CD14-positive monocyte (primary cell): ENCODE data around the gene BAD. TPM values are rescaled to one million over a fixed set of nuclear protein-coding genes. Genes with fewer than 3 reads are reported as not detected.

Experiments
- DNase-seq, 3 donors: peaks; one replicate each; pipeline ENCODE4 v3.0.0-alpha.2; 2011 to 2022
- H2AFZ ChIP-seq: 2 replicates; pipeline ENCODE4 v1.6.0; 2012; ENCODE audit warnings: mild to moderate bottlenecking, low read depth, low read length, inconsistent platforms; ENCODE audit not compliant: insufficient read depth, poor library complexity, severe bottlenecking
- H3K27ac ChIP-seq, 2 donors: 1 replicate in 1 of 2; 2 replicates in 1 of 2; pipeline ENCODE4 v1.5.1; 2012 to 2013; ENCODE audit warnings: low read length in 2 of 2, control low read depth in 1 of 2, inconsistent platforms in 1 of 2, low read depth in 1 of 2, mild to moderate bottlenecking in 1 of 2
- H3K27me3 ChIP-seq, 2 donors: one replicate each; pipeline versions ENCODE4 v1.6.0 to v1.6.1; 2011 to 2013; ENCODE audit warnings: low read length in 2 of 2; ENCODE audit not compliant: control insufficient read depth in 2 of 2, insufficient read depth in 2 of 2
- H3K36me3 ChIP-seq, 2 donors: replicated peaks in 1 of 2; 1 replicate in 1 of 2; 2 replicates in 1 of 2; pipeline versions ENCODE4 v1.5.1 to v1.6.1; 2012 to 2013; ENCODE audit warnings: low read length in 2 of 2, control low read depth in 1 of 2, inconsistent platforms in 1 of 2, mild to moderate bottlenecking in 1 of 2; ENCODE audit not compliant: insufficient read depth in 2 of 2, control insufficient read depth in 1 of 2
- H3K4me1 ChIP-seq, 2 donors: 1 replicate in 1 of 2; 2 replicates in 1 of 2; pipeline versions ENCODE4 v1.5.1 to v1.6.1; 2012 to 2013; ENCODE audit warnings: low read length in 2 of 2, control low read depth in 1 of 2, inconsistent platforms in 1 of 2, mild to moderate bottlenecking in 1 of 2, moderate library complexity in 1 of 2; ENCODE audit not compliant: insufficient read depth in 2 of 2, control insufficient read depth in 1 of 2
- H3K4me2 ChIP-seq: replicated peaks from 2 replicates; pipeline ENCODE3; 2012; ENCODE audit warnings: low read length, moderate library complexity, mild to moderate bottlenecking; ENCODE audit not compliant: poor library complexity, severe bottlenecking; ENCODE audit errors: extremely low read depth
- H3K4me3 ChIP-seq, 3 experiments: fragments of 200-600 bp in 1 of 3; sonication (generic) in 1 of 3; replicated peaks in 1 of 3; 1 replicate in 2 of 3; 2 replicates in 1 of 3; pipeline ENCODE4 v1.5.1; 2011 to 2013; ENCODE audit warnings: low read length in 3 of 3, mild to moderate bottlenecking in 3 of 3, control low read depth in 2 of 3, low read depth in 2 of 3, inconsistent platforms in 1 of 3, moderate library complexity in 1 of 3
- H3K79me2 ChIP-seq: 2 replicates; pipeline ENCODE4 v1.6.0; 2012; ENCODE audit warnings: mild to moderate bottlenecking, control low read depth, inconsistent platforms, low read length, moderate library complexity; ENCODE audit not compliant: insufficient read depth
- H3K9ac ChIP-seq: 2 replicates; pipeline ENCODE4 v1.6.0; 2017; ENCODE audit warnings: low read length, mild to moderate bottlenecking; ENCODE audit not compliant: insufficient read depth, poor library complexity, severe bottlenecking
- H3K9me3 ChIP-seq, 2 donors: replicated peaks in 1 of 2; 1 replicate in 1 of 2; 2 replicates in 1 of 2; pipeline versions ENCODE4 v1.5.1 to v1.6.1; 2012 to 2013; ENCODE audit warnings: low read length in 2 of 2, control low read depth in 1 of 2; ENCODE audit not compliant: control insufficient read depth in 1 of 2, insufficient read depth in 1 of 2
- H4K20me1 ChIP-seq: 2 replicates; pipeline ENCODE4 v1.6.0; 2012; ENCODE audit warnings: mild to moderate bottlenecking, low read length, control low read depth, moderate library complexity; ENCODE audit not compliant: insufficient read depth
- H3K27ac Mint-ChIP-seq, 7 donors: one replicate each; pipeline ENCODE4 v1.8.0; 2020; ENCODE audit warnings: mild to moderate bottlenecking in 7 of 7, mixed read lengths in 7 of 7, moderate library complexity in 6 of 7, inconsistent platforms in 2 of 7
- H3K27me3 Mint-ChIP-seq, 3 donors: one replicate each; pipeline ENCODE4 v1.8.0; 2021 to 2022; ENCODE audit warnings: low read depth in 3 of 3, mild to moderate bottlenecking in 3 of 3, mixed read lengths in 3 of 3, moderate library complexity in 3 of 3, inconsistent platforms in 1 of 3
- H3K36me3 Mint-ChIP-seq, 2 donors: one replicate each; pipeline ENCODE4 v1.8.0; 2020; ENCODE audit warnings: mixed read lengths in 2 of 2, inconsistent platforms in 1 of 2, mild to moderate bottlenecking in 1 of 2
- H3K4me1 Mint-ChIP-seq: one replicate; pipeline ENCODE4 v1.8.0; 2020; ENCODE audit warnings: mild to moderate bottlenecking, mixed read lengths
- H3K4me3 Mint-ChIP-seq, 2 donors: one replicate each; pipeline ENCODE4 v1.8.0; 2020; ENCODE audit warnings: mild to moderate bottlenecking in 2 of 2, mixed read lengths in 2 of 2, moderate library complexity in 1 of 2
- H3K9me3 Mint-ChIP-seq, 7 donors: one replicate each; pipeline ENCODE4 v1.8.0; 2020 to 2022; ENCODE audit warnings: mixed read lengths in 7 of 7, mild to moderate bottlenecking in 6 of 7, moderate library complexity in 6 of 7, inconsistent platforms in 2 of 7
- CTCF ChIP-seq: fragments of 200-600 bp; IDR thresholded peaks from one replicate; pipeline ENCODE4 v1.8.0; 2022; ENCODE audit warnings: antibody characterized with exemption, mild to moderate bottlenecking
- WGBS: methylation state at CpG from one replicate; pipeline ENCODE4 v1.1.5; 2013; ENCODE audit warnings: missing lambda C conversion rate; ENCODE audit not compliant: insufficient coverage; 5-methylcytosine and 5-hydroxymethylcytosine counted together
- intact Hi-C, 2 donors: fragments of 100-400 bp; cut with micrococcal nuclease; formaldehyde crosslinking; loops; one replicate each; pipeline versions ENCODE4 v1.15.0 to v1.15.1; 2023
- polyA plus RNA-seq, 3 donors: library from polyadenylated mRNA; depleted of rRNA in 1 of 3; unstranded in 2 of 3; stranded (reverse) in 1 of 3; fragments of 300-500 nt in 2 of 3; fragments of >200 nt in 1 of 3; fragmentation: Illumina TruSeq in 2 of 3; gene quantifications; 1 replicate in 2 of 3; 2 replicates in 1 of 3; pipeline ENCODE4 v1.2.3, GENCODE V29; 2012 to 2021

The BAD gene
- polyA plus RNA-seq, 3 donors: 21.1 to 63.2 (median 48.7) TPM

GRCh38 chr11:64229744-64230170 lies 54.7 kb downstream of the BAD start:
- Histone ChIP-seq H3K4me2 (peak overlapping the region; percentile 98), H3K9ac (peak overlapping the region; percentile 79), H3K27ac (peak overlapping the region; percentile 88 to 89), H3K4me1 (peaks cover 55 to 73% of the 10 kb centered on the region in 2 donors), H4K20me1 (peaks cover 7% of the 10 kb centered on the region), H2AFZ (peak overlapping the region; percentile 71), H3K36me3 (no peaks in the 10 kb centered on the region), H3K79me2 (peaks cover 38% of the 10 kb centered on the region), H3K27me3 (peaks cover 0 to 7% of the 10 kb centered on the region in 2 donors), H3K4me3 (peak overlapping the region; percentile 67 to 83 (median 82)), H3K9me3 (no peaks in the 10 kb centered on the region)
- DNase-seq: no peak
- WGBS: 48% methylated on average over 8 of the region's 13 CpGs
- Mint-ChIP-seq H3K4me3 (peak overlapping the region; percentile 87 to 92), H3K36me3 (peaks cover 6 to 28% of the 10 kb centered on the region in 2 donors), H3K9me3 (peaks cover 0 to 8% (median 2%) of the 10 kb centered on the region in 7 donors), H3K27ac (peak overlapping the region; percentile 87 to 96 (median 93)), H3K4me1 (peaks cover 53% of the 10 kb centered on the region), H3K27me3 (peaks cover 10 to 15% (median 14%) of the 10 kb centered on the region in 3 donors)
- intact Hi-C loops: no loop called here
- no peak for TF ChIP-seq CTCF

GRCh38 chr11:64229090-64229743 lies 55.2 kb downstream of the BAD start:
- Histone ChIP-seq H4K20me1 (peaks cover 13% of the 10 kb centered on the region), H2AFZ (no peak overlapping the region), H3K79me2 (peaks cover 38% of the 10 kb centered on the region), H3K9ac (no peak overlapping the region), H3K4me2 (peak overlapping the region; percentile 98), H3K4me3 (peak overlapping the region in 1 of 3 experiments; percentile 82), H3K27ac (peak overlapping the region; percentile 88 to 89), H3K36me3 (peaks cover under 1 to 2% of the 10 kb centered on the region in 2 donors), H3K27me3 (peaks cover 0 to 7% of the 10 kb centered on the region in 2 donors), H3K9me3 (no peaks in the 10 kb centered on the region), H3K4me1 (peaks cover 58 to 77% of the 10 kb centered on the region in 2 donors)
- Mint-ChIP-seq H3K4me1 (peaks cover 57% of the 10 kb centered on the region), H3K4me3 (peak overlapping the region; percentile 87 to 92), H3K9me3 (peaks cover 0 to 8% (median 2%) of the 10 kb centered on the region in 7 donors), H3K27ac (peak overlapping the region in 6 of 7 donors; percentile 12 to 96 (median 70)), H3K27me3 (peaks cover 10 to 14% (median 14%) of the 10 kb centered on the region in 3 donors), H3K36me3 (peaks cover 6 to 28% of the 10 kb centered on the region in 2 donors)
- intact Hi-C loops: no loop called here
- no peak for TF ChIP-seq CTCF
- WGBS: 86% methylated on average over 6 of the region's 12 CpGs
- DNase-seq: no peak
